SIG-M5 (cell line): ENCODE measurements around the gene ADAMTSL2.

Source experiments
- DNase-seq: peaks from one replicate; lab custom pipeline; 2025; lab: John Stamatoyannopoulos, UW

ADAMTSL2 gene

DNA sequence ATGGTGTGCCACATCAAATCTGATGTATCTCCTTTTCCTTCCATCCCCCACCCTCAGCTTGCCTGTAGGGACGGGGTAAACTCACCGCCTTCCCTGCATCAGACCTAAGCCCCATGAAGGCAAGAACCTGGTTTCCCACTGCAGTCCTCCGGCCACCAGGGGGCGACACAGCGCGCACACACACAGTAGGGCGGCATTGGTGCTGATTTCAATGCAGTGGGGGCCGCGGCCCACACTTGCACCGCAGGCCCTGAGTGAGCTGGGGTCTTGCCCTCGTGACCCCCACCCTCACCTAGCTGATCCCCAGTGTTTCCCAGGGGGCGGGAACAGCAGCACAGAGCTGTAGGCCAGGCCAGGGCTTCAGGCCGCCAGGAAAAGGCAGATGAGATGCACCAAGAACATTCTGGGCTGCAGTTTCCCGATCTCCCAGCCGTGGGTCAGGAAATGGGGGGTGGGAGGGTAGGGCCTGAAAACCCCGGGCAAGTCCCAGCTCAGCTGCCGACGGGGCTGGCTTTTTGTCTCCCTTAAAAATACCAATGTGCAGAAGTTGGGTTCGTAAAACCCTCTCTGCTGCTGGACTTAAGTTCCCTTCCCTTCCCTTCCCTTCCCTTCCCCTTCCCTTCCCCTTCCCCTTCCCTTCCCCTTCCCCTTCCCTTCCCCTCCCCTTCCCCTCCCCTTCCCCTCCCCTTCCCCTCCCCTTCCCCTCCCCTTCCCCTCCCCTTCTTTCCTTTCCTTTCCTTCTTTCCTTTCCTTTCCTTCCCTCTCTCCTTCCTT lies 55.1 kb downstream of the ADAMTSL2 start:
- DNase-seq: no peak

DNA sequence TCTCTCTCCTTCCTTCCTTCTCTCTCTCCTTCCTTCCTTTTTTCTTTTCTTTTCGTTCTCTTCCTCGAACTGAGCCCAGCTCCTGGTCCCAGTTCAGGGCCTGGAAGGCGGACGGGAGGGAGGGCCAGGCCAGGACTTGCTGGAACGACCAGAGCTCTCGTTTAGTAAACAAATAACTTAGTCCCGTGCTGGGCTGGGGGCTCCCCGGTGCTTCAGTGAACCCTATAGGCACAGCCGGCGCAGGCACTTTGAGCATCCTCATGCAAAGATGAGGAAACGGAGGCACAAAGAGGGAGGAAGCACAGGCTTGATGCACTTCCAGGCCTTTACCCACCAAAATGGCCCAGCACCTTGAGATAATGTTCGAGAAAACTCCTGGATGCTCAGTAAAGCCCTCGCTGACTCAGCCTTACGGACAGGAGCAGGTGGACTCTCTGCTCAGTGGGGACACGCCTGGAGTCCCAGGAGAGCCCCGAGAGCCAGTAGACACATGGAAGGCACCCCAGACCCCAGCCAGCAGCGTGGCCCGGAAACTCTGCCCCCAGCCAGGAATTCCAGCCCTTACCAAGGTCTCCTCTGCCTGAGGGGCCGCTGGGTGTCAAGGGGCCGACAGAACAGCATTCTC lies 55.8 kb downstream of the ADAMTSL2 start:
- DNase-seq: no peak

DNA sequence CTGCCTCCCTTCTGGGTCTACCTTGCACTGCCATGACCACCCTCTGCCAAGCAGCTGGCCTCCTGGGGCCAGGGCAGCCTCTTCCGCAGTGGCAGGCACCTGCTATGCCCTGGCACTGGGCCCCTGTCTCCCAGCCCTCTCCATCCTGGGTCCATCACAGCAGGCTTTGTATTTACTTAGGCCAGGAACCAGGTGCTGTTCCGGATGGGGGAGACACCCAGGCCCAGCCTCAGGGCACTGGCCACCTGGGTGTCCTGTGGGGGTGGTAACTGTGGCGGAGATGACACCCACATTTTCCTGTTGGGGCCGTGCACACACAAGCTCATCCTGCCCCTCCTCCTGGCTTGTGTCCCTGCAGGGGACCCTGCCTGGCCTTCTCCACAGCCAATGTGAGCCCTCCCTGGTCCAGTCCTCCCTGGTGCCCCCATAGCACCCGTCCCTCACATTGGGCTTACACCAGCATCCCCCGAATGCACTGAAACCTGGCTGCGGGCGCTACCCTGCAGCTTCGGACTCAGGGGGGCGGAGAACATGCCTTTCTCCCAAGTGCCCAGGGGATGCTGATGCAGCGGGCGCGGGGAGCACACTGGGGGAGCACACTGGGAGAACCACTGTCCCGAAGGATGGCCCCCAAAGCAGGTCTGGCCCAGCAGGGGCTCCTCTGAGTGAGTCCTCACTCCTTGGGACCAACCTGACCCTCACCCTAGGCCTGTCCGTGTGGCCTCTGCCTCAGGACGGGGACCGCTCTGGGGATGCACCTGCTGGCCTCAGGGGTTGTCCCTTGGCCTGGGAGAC lies 56.8 kb downstream of the ADAMTSL2 start:
- no peak for DNase-seq

DNA sequence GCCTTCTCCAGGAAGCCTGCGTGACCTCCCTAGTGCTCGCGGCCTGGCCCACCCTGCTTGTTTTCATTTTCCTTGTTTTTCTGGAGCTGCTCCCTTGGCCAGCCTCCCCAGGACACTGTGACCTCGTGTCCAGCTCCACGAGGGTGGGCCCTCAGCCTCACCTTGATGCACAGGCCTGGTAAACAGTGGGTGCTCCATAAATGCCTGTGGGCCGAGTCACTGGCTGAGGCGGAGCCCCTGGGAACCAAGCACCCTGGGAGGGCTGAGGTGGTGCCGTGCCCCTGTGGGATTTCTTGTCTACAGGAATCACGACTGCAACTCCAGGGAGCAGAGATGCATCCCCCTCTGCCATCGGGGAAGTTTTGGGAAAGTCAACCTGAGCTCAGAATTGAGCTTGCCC lies 57.5 kb downstream of the ADAMTSL2 start:
- DNase-seq: no peak

DNA sequence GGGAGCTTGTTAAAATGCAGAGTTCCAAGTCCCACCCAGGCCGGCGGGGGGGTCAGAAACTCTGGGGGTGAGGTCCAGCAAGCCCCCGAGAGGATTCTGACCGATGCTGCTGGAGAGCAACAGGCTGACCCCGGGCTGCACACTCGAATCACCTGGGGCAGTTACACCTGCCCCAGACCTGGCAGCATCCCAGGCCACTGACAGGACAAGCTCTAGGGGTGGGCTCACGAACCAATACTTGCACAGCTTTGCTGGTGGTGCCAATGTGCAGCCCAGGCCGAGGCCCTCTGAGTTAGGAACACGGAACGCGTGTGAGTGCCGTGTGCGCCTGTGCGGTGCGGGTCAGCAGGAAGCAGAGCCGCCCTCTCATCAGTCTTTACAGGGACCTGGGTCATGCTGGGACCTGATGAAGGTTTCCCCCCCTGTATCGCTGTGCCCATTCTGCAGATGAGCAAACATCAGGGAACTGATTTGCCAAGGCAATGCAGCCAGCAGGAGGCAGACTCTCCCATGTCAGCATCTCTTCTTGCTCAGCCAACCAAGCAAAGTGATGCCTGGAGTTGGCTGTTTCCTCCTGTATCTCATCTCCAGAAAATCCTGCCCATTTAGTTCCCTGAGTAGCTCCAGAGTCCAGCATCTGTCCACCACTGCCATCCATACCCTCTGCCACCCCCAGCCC lies 58.4 kb downstream of the ADAMTSL2 start:
- DNase-seq: no peak

DNA sequence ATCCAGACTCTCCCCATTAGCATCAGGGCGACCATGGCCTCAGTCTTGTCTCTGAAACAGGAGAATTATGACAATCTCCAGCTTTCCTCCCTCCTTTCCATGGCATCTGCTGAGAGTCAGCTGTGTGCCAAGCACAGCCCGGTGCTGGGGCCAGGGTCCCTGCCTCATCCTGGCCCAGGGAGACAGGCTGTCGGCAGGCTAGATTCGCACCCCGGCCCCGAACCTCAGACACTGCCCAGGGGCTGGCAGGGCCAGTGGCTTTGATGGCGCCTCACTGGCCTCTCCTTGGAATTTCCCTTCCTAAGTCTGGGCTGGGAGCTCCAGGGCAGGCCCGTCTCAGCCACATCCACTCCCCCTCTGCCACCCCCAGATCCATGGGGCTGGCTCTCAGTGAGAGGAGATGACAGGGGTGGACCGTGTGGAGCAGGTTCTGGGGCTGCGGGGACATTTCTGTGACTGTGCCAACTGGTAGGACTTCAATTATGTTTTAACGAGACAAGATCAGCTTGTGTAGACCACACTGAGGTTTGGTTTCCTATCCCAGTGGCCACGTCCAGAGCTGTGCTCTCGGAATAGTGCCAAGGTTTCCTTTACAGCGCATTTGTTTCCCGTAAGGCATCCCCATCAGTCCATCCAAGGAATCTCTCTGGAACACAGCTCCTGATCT lies 59.2 kb downstream of the ADAMTSL2 start:
- DNase-seq: no peak

DNA sequence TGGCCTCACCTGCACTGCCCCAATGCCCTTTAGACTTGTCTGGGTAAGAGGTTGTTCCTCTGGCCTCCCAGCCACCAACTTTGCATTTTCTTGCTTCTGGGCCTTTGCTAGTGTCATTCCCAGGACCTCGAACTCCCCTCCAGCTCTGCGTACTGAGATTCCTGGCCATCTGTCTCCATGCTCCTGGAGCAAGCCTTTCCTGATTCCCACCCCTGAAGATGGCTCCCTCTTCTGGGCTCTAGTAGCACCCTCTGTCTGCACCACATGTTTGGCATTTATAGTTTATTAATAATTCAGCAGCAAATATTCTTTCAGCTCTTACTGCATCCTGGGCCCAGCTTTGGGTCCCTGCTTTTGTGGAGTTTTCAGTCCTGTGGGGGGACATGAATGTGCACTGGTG lies 59.8 kb downstream of the ADAMTSL2 start:
- DNase-seq: no peak

DNA sequence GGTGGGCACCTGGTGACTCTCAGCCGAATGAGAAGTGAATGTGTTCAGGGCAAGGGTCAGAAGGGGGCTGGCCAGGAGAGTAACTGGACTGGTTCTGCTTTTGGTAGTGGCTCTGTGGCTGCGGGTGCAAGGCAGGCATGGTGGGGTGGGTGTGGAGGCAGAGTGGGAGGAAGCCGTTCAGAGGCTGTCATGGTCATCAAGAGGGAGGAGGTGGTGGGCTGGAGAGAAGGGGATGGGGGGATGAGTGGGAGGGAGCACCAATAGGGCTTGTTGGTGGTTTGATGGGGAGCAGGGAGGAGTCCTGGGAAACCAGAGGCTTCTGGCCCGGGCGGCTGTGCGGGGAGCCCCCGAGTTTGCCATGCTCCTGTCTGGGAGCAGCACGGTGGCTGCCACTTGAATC lies 61.4 kb downstream of the ADAMTSL2 start:
- DNase-seq: no peak

DNA sequence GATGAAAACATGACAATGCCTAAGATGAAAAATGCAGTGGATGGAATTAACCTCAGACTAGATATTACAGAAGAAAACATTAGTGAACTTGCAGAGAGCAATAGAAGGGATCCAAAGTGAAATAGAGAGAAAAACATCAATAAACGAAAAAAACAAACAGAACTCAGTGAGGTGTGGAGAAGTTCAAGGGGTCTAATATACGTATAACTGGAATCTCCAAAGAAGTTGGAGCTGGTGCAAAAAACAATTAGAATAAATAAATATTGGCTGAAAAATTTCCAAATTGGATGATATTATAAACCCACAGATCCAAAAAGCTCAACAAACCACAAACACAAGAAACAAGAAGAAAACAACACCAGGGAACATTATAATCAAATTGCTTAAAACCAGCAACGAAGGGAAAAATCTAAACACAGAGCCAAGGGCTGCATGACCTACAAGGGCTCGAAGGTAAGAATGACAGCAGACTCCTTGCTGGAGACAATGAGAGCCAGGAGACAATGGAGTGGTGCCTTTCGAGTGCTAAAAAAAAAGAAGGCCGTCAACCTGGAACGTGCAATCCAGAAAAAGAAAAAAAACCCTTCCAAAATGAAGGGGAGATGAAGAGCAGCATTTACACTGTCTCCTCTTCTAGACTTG lies 62.9 kb downstream of the ADAMTSL2 start:
- no peak for DNase-seq

DNA sequence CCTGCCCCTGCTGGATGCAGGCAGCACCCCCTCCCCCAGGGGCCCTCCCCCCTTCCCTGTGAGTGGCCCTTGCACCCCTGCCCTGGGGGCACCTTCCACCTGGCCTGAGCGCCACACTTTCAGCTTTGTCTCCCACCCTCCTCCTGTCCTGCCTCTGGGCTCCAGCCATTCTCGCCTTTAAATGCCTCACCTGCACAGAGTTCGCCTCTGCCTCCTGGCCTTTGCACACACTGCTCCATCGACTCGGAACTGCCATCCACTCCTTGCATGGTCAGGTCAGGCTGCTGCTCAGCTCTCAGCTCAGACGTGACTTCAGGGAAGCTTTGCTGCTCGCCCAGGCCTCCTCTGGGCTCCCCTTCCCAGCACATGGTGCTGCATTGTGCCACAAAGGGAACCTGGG lies 64.5 kb downstream of the ADAMTSL2 start:
- DNase-seq: no peak

DNA sequence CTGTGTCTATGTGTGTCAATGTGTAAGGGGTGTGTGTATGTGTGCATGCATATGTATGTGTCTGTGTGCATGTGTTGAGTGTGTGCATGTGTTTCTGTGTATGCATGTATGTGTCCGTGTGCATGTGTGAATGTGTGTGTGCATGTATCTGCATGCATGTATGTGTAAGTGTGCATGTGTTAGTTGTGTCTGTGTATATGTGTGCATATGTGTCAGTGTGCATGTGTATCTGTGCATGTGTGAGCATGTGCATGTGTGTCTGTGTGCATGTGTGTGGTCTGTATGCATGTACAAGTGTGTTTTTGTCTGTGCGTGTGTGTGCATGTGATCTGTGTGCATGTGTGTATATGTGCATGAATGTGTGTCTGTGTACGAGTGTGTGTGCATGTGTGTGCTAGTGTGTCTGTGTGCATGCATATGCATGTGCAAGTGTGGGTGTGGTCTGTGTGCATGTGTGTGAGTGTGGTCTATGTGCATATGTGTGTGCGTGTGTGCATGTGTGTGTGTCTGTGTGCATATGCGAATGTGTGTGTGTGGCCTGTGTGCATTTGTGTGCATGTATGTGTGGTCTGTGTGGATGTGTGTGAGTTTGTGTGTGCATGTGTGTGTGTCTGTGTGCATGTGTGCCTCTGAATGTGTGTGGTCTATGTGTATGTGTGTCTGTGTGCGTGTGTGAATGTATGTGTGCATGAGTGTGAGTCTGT lies 65.1 kb downstream of the ADAMTSL2 start:
- no peak for DNase-seq

DNA sequence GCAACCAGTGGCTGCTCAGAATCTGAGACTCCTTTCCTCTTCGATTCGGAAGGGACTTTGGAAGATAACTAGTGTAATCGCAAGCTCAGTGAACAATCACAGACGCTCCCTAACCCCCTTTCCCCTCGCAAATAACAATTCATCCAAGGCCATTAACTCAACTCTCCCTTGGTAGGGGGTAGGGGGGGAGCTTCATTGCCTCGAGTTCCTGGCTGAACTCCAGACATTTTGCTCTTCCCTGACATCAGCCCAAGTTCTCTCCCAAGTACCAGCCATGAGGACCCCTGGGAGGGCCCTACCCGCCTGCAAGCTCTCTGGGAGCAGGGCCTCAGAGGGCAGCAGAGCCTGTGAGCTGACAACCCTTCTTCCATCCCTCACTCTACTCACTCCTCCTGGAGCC lies 66.2 kb downstream of the ADAMTSL2 start:
- no peak for DNase-seq

DNA sequence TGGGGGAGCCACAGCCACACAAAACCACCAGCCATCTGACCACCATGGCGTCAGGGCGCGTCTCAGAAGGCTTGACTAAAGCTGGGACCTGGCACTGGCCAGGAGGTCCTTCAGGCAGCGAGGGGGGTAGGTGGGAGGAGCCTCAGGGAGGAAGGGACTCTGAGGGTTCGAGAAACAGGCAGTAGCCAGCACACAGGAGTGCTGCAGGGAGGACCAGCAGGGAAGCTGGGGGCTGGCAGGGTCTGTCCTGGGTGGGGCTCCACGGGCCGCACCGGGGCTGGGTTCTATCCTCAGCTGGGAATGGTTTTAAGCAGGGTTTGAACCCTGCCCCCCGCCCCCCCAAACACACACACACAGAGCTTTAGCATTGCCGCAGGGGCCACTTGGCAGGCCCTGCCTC lies 67.2 kb downstream of the ADAMTSL2 start:
- DNase-seq: no peak

DNA sequence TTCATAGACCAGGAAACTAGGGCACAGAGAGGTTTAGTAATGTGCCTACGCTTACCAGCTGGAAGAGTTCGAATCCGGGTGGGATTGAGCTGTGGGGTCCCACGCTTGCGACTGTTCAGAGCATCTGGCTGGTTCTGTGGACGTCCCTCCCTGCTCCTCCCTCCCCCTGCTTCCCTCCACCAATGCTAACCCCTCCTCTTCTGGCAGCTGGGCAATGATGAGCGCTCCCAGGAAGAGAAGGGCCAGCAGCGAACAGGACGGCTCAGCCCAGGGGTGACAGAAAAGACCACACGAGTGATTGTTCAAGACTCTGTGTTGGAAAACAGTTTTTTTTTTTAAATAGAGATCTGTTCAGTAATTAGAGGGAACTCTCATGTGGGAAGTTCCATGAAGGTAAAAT lies 67.8 kb downstream of the ADAMTSL2 start:
- no peak for DNase-seq

DNA sequence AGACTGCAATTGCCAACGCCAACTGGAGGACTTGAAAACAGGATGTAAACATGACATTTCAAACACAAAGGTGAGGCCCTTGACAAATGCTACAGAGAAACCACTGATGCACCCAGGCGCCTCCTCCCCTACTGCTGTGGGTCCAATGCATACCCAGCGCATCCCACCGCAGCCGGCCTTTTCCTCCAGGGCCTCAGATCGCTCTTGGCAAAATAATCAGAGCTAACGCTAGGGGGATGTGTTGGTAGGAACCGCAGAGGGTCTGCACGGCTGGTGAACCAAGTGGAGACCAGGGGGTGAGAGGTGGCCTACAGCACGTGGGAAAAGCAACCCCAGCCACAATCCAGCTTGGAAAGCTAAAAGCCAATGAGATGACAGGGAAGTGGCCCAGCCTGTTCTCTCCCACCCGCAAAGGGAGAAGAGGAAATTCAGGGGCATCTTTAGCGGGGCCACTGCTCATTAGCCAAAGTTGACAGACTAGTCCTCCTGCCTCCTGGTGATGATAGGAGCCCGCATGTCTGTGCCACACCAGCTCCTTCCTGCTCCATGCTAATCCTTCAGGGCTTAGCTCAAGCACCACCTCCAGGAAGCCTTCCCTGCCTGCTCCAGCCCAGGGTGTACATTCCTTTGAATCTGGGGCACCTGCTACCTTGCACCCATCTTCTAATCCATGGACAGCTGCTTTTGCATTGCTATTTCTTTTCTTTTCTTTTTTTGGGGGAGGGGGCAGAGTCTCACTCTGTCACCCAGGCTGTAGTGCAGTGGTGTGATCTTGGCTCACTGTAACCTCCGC lies 68.8 kb downstream of the ADAMTSL2 start:
- DNase-seq: no peak

DNA sequence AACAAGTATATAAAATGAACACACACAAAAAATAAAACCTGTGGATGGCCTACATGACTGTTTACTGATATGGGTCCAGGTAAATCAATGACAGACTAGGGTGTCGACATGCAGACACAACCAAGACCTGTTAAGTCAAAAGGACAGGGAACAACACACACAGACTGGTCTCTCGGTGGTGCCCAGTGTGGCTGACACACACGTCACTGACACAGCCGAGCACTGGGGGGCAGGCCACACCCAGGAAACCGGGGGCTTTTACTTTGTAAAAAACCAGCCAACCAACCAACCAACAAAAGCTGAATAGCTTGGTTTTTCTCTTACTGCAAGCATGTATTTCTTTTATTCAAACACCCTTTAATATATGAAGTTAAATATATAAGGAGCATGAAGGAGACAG lies 69.7 kb downstream of the ADAMTSL2 start:
- DNase-seq: no peak

DNA sequence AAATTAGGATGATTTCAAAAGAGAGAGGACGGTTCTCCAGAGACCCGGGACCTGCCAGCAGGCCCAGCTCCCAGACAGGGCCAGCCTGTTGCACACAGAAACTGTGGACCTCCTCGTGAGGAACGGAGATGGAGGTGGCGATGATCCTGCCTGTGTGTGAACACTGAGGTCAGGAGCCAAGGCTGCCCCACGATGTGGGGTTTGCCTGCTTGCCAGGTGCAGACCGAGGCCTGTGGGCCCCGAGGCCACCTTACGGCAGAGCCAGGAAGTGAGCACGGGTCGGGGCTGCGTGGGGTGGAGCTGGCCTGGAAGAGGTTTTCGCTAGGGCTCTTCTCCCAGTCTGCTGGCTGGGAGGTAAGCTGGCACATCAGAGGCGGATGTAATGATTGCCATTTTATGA lies 70.4 kb downstream of the ADAMTSL2 start:
- no peak for DNase-seq

DNA sequence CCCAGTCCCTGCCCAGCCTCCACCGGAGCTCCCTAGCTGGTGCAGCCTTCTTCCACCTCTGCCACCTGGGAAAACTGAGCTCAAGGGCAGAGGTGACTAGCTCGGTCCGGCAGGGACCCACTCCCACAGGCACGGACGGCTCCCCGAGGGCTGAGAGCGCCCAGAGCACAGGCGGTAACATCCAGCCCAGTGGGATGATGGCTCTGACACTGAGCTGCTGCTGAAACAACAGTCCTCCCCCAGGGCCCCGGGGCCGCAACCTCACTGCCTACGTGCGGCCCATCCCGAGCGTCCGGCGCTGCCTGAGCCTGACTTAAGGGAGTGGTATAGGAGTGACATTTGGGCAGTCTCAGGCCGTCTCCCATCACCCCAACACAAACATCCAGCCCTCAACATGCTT lies 70.9 kb downstream of the ADAMTSL2 start:
- no peak for DNase-seq

DNA sequence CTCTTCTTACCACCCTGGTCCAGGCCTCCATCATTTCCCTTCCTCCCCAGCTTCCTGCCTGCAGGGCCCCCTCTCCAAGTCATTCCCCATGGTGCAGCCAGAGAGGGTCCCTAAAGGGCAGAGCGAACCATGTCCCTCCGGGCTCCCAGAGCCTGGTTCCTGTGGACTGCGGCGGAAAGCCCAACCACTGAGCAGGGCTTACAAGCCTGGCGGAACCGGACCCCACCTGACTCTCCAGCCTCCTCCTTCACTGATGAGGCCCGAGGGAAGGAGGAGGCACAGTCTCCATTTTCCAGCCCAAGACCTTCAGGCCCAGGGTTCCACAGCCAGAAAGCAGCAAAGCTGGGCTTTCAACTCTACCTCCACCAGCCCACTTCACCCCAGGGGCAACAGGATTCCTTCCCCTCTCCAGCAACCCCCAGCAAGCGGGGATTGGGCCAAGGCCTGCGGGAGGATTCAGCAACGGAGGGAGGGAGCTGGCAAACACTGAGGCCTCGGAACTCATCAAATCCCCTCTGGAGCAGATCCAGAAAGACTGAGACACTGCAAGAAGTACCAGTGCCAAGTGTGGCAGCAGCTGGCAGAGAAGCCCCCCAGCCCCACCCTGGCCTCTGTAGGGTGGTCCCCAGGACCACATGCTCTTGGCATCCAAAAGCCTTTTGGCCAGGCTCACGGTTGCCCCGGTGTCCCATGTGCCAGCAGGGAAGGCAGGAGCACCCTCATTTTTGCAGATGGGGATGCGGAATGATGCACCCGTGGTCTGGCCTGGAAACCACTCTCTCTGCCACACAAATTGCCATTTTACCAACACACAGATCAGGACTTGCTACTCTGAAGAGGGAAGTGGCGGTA lies 71.6 kb downstream of the ADAMTSL2 start:
- DNase-seq: no peak
